Measurements from ENCODE around the gene PUM2.
A peak's percentile ranks its signal among the peaks of the same experiment; 100 is the strongest.

PUM2 gene

GRCh38 chr2:20224716-20225293 lies 125.8 kb downstream of the PUM2 start, which contains the start of gene SDC1:
Gene SDC1, minus strand, starts transcription at chr2:20225130. Its CDS starts 263 bp downstream, at chr2:20224867.
- Histone ChIP-seq H3K9me3 (ENCODE audit: low read depth, low read length) (no peaks in the 10 kb centered on the region), H3K36me3 (ENCODE audit: insufficient read depth, low read length) (no peaks in the 10 kb centered on the region), H3K9ac (ENCODE audit: insufficient read length) (peak within 1 kb of the TSS; percentile 37), H3K4me3 (peak within 1 kb of the TSS; percentile 82), H3K27ac (no peak within 1 kb of the TSS)
- no peak for DNase-seq (ENCODE audit: low read depth, low spot score)
- TF ChIP-seq FOXP2 (optimal IDR thresholded peaks at IDR 0.05; ENCODE audit: control extremely low read depth, extremely low read length, insufficient read depth) = no peak
- TF ChIP-seq POLR2AphosphoS5 (IDR thresholded peaks at IDR 0.05; ENCODE audit: borderline replicate concordance, low read depth, low read length) = no peak
- TF ChIP-seq EZH2 (IDR thresholded peaks at IDR 0.05) = no peak

DNA sequence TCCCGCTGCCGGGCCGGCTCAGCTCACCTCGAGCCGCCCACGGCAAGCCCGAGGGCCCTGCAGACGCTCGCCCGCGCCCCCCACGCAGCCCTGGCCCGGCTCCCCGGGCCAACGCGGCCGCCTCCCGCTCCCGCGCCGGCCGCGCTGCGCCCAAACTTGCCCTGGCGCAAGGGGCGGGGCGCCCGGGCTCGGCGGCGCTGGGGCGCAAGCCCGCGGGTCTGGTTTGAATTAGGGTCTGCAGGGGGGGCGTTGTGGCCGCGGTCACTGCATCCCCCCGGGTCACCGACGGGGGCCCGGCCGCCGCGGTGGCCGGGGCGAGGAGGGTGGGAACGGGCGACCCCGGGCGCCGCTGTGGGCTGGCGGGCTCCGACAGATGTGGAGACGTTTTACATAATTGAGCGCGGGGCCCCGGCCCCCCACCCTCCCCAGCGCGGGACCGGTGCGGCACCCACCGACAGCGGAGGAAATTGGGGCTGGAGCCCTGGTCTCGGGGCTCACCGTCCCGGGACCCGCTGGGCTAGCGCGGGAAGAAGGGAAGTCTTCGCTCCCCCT lies 126.4 kb downstream of the PUM2 start:
- Histone ChIP-seq H3K27ac (no peak overlapping the region), H3K9ac (ENCODE audit: insufficient read length) (peak overlapping the region; percentile 37), H3K36me3 (ENCODE audit: insufficient read depth, low read length) (no peaks in the 10 kb centered on the region), H3K4me3 (peak overlapping the region; percentile 82), H3K9me3 (ENCODE audit: low read depth, low read length) (no peaks in the 10 kb centered on the region)
- TF ChIP-seq EZH2 (IDR thresholded peaks at IDR 0.05) (no peak), POLR2AphosphoS5 (IDR thresholded peaks at IDR 0.05; ENCODE audit: borderline replicate concordance, low read depth, low read length) (no peak), FOXP2 (optimal IDR thresholded peaks at IDR 0.05; ENCODE audit: control extremely low read depth, extremely low read length, insufficient read depth) (no peak)
- no peak for DNase-seq (ENCODE audit: low read depth, low spot score)

DNA sequence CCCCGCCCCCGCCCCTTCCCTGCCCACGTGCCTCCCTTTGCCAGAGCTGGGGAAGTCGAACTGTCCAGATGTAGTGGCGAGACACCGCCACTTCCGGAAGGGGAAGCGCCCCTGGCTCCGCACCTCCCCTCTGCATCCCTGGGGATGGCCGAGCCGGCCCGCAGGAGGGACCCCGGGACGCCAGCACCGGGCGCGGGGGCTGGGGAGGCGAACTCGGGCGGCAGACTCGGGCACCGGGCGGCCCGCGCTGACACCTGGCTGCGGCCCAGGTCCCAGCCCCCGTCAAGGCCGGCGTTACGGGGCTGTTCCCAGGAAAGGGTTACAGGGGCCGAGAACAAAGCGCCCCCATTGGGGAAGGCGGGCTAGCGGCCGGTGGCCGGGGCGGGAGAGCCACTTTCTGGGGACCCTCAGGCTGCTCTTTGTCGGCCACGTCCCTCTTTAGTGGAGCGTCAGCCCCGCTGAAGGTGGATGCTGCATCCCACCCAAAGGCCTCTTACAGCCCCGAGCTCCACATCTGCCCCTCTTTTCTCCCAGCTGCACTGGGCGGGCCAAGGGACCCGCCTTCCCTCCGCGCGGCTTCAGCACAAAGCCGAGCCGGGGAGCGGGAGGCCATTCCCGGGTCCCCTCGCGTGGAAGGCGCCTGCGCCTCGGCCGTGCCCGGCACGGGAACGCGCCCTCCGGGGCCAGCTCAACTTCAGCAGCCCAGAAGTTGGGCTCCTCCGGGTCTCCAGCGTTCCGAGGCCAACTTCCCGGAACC lies 127.1 kb downstream of the PUM2 start:
- Histone ChIP-seq H3K36me3 (ENCODE audit: insufficient read depth, low read length) (no peaks in the 10 kb centered on the region), H3K9ac (ENCODE audit: insufficient read length) (peak overlapping the region; percentile 37), H3K4me3 (peak overlapping the region; percentile 82), H3K9me3 (ENCODE audit: low read depth, low read length) (no peaks in the 10 kb centered on the region), H3K27ac (no peak overlapping the region)
- TF ChIP-seq POLR2AphosphoS5 (IDR thresholded peaks at IDR 0.05; ENCODE audit: borderline replicate concordance, low read depth, low read length) = no peak
- TF ChIP-seq FOXP2 (optimal IDR thresholded peaks at IDR 0.05; ENCODE audit: control extremely low read depth, extremely low read length, insufficient read depth) = no peak
- no peak for TF ChIP-seq EZH2 (IDR thresholded peaks at IDR 0.05)
- no peak for DNase-seq (ENCODE audit: low read depth, low spot score)

GRCh38 chr2:20222769-20223406 lies 127.8 kb downstream of the PUM2 start:
- no peak for DNase-seq (ENCODE audit: low read depth, low spot score)
- Histone ChIP-seq H3K36me3 (ENCODE audit: insufficient read depth, low read length) (no peaks in the 10 kb centered on the region), H3K9ac (ENCODE audit: insufficient read length) (no peak overlapping the region), H3K4me3 (no peak overlapping the region), H3K9me3 (ENCODE audit: low read depth, low read length) (no peaks in the 10 kb centered on the region), H3K27ac (no peak overlapping the region)
- no peak for TF ChIP-seq FOXP2 (optimal IDR thresholded peaks at IDR 0.05; ENCODE audit: control extremely low read depth, extremely low read length, insufficient read depth)
- TF ChIP-seq EZH2 (IDR thresholded peaks at IDR 0.05) = no peak
- no peak for TF ChIP-seq POLR2AphosphoS5 (IDR thresholded peaks at IDR 0.05; ENCODE audit: borderline replicate concordance, low read depth, low read length)

GRCh38 chr2:20222014-20222768 lies 128.5 kb downstream of the PUM2 start:
- H3K9me3 ChIP-seq (ENCODE audit: low read depth, low read length) = no peaks in the 10 kb centered on the region
- H3K4me3 ChIP-seq = no peak overlapping the region
- H3K9ac ChIP-seq (ENCODE audit: insufficient read length) = no peak overlapping the region
- no peak for DNase-seq (ENCODE audit: low read depth, low spot score)
- H3K27ac ChIP-seq = no peak overlapping the region
- H3K36me3 ChIP-seq (ENCODE audit: insufficient read depth, low read length) = no peaks in the 10 kb centered on the region
- TF ChIP-seq POLR2AphosphoS5 (IDR thresholded peaks at IDR 0.05; ENCODE audit: borderline replicate concordance, low read depth, low read length) = no peak
- TF ChIP-seq EZH2 (IDR thresholded peaks at IDR 0.05) = no peak
- TF ChIP-seq FOXP2 (optimal IDR thresholded peaks at IDR 0.05; ENCODE audit: control extremely low read depth, extremely low read length, insufficient read depth) = no peak

- Histone ChIP-seq H3K27ac (peak overlapping the region; percentile 38; the same call in 1 of the 2 replicates), H3K9ac (ENCODE audit: insufficient read length) (no peak overlapping the region), H3K36me3 (ENCODE audit: insufficient read depth, low read length) (no peaks in the 10 kb centered on the region), H3K9me3 (ENCODE audit: low read depth, low read length) (no peaks in the 10 kb centered on the region), H3K4me3 (no peak overlapping the region)
- TF ChIP-seq EZH2 (IDR thresholded peaks at IDR 0.05) = no peak
- no peak for TF ChIP-seq FOXP2 (optimal IDR thresholded peaks at IDR 0.05; ENCODE audit: control extremely low read depth, extremely low read length, insufficient read depth)
- TF ChIP-seq POLR2AphosphoS5 (IDR thresholded peaks at IDR 0.05; ENCODE audit: borderline replicate concordance, low read depth, low read length) = no peak
- DNase-seq (ENCODE audit: low read depth, low spot score) = no peak
Measured at GRCh38 chr2:20221555-20221973, 129.1 kb downstream of the PUM2 start.

- no peaks in the 10 kb centered on the region for H3K36me3 ChIP-seq (ENCODE audit: insufficient read depth, low read length)
- DNase-seq (ENCODE audit: low read depth, low spot score) = no peak
- TF ChIP-seq POLR2AphosphoS5 (IDR thresholded peaks at IDR 0.05; ENCODE audit: borderline replicate concordance, low read depth, low read length) (no peak), FOXP2 (optimal IDR thresholded peaks at IDR 0.05; ENCODE audit: control extremely low read depth, extremely low read length, insufficient read depth) (no peak), EZH2 (IDR thresholded peaks at IDR 0.05) (no peak)
- H3K4me3 ChIP-seq = no peak overlapping the region
- peak overlapping the region; percentile 38; the same call in 1 of the 2 replicates for H3K27ac ChIP-seq
- H3K9me3 ChIP-seq (ENCODE audit: low read depth, low read length) = no peaks in the 10 kb centered on the region
- H3K9ac ChIP-seq (ENCODE audit: insufficient read length) = no peak overlapping the region
Measured at GRCh38 chr2:20220806-20221554, 129.7 kb downstream of the PUM2 start.
